ENCODE measurements around the gene MTERF4.

MTERF4 gene

DNA sequence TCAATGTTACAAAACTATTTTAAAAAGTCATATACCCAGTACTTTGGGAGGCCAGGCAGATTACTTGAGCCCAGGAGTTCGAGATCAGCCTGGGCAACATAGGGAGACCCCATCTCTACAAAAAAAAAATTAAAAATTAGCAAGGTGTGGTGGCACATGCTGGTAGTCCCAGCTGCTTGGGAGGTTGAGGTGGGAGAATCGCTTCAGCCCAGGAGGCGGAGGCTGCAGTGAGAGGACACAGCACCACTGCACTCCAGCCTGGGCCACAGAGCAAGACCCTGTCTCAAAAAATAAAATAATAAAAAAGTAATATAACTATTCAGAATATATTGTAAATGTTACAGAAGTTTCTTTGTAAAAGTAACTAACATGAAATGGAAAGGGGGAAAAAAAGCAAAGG is 45.2 kb upstream of the MTERF4 start:
- DNase-seq (ENCODE audit: low read depth), result no peak
- no peak overlapping the region for H3K4me3 ChIP-seq (ENCODE audit: low read length)
- TF ChIP-seq CTCF (conservative IDR thresholded peaks at IDR 0.05; ENCODE audit: low read length), result no peak

GRCh38 chr2:241146286-241146685 is 44.2 kb upstream of the MTERF4 start:
- DNase-seq (ENCODE audit: low read depth), result no peak
- TF ChIP-seq CTCF (conservative IDR thresholded peaks at IDR 0.05; ENCODE audit: low read length), result no peak
- H3K4me3 ChIP-seq (ENCODE audit: low read length), result no peak overlapping the region

GRCh38 chr2:241142593-241142992 is 40.5 kb upstream of the MTERF4 start:
- no peak for DNase-seq (ENCODE audit: low read depth)
- TF ChIP-seq CTCF (conservative IDR thresholded peaks at IDR 0.05; ENCODE audit: low read length), result no peak
- H3K4me3 ChIP-seq (ENCODE audit: low read length), result no peak overlapping the region

GRCh38 chr2:241142063-241142462 is 40.0 kb upstream of the MTERF4 start:
- no peak for DNase-seq (ENCODE audit: low read depth)
- TF ChIP-seq CTCF (conservative IDR thresholded peaks at IDR 0.05; ENCODE audit: low read length), result no peak
- no peak overlapping the region for H3K4me3 ChIP-seq (ENCODE audit: low read length)

- no peak overlapping the region for H3K4me3 ChIP-seq (ENCODE audit: low read length)
- no peak for TF ChIP-seq CTCF (conservative IDR thresholded peaks at IDR 0.05; ENCODE audit: low read length)
- DNase-seq (ENCODE audit: low read depth), result no peak
Measured at GRCh38 chr2:241141214-241141770, 39.2 kb upstream of the MTERF4 start.

DNA sequence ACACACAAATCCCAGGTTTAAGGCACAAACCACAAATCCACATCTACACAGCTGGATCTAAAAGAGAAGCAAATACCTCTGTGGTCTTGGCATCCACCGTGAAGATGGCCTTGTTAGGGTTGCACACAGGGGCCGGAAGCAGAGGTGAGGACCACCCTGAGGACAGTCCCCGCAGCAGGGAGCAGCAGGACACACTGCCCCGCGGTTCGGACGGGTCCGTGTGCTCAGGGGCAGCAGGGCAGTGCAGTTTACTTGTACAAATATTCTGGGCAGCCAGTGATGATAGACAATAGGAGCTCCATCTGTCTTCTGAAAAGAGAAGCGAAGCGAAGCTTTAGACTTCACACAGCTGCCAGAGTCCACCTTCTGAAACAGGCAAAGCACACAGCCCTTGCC is 38.4 kb upstream of the MTERF4 start:
- no peak overlapping the region for H3K4me3 ChIP-seq (ENCODE audit: low read length)
- TF ChIP-seq CTCF (conservative IDR thresholded peaks at IDR 0.05; ENCODE audit: low read length), result no peak

DNA sequence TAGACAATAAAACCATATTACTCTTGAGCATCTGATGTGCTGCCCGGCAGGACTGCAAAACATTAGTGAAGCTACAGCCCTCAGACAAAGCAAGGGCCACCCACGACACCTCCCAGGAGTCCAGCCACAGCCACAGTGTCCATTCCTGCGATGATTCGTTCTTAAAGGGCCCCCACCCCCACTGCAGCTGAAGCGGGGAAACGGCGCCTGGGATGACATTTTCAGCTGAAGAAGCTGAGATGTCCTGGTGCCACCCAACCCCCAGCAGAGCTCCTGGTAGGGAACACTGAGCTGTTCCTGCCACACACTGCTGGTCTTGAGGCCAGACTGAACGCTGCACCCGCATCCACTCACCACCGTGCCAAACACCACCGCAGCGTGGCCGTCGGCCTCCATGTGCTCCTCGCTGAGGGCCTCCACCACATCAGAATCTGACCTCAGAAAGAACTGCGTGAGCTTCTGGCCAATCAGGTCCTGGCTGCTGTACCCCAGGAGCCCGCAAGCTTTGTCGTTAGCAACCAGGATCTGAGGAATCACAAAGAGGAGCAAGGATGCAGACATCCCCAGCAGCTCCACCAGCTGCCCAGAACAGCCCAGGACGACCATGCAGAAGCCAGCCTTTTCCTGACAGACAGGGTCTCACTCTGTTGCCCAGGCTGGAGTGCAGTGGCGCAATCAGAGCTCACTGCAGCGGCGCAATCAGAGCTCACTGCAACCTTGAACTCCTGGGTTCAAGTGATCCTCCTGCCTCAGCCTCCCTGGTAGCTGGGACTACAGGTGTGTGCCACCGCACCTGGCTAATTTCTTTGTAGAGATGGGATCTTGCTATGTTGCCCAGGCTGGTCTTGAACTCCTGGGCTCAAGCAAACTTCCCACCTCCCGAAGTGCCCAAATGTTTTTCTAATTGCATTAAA is 37.7 kb upstream of the MTERF4 start:
- DNase-seq (ENCODE audit: low read depth), result no peak
- no peak overlapping the region for H3K4me3 ChIP-seq (ENCODE audit: low read length)
- TF ChIP-seq CTCF (conservative IDR thresholded peaks at IDR 0.05; ENCODE audit: low read length), result no peak

More for the DNA sequence above, 38.4 kb upstream of the MTERF4 start:
- no peak for DNase-seq (ENCODE audit: low read depth)

Measured in AG10803 (cell line).